ENCODE data around the gene PEX11A.

GRCh38 chr15:89666184-89666857 lies 24.2 kb downstream of the PEX11A start:
- TF ChIP-seq EZH2 (IDR thresholded peaks at IDR 0.05) (no peak), EZH2phosphoT487 (IDR thresholded peaks at IDR 0.05) (no peak)
- TF ChIP-seq, protein P1, sequence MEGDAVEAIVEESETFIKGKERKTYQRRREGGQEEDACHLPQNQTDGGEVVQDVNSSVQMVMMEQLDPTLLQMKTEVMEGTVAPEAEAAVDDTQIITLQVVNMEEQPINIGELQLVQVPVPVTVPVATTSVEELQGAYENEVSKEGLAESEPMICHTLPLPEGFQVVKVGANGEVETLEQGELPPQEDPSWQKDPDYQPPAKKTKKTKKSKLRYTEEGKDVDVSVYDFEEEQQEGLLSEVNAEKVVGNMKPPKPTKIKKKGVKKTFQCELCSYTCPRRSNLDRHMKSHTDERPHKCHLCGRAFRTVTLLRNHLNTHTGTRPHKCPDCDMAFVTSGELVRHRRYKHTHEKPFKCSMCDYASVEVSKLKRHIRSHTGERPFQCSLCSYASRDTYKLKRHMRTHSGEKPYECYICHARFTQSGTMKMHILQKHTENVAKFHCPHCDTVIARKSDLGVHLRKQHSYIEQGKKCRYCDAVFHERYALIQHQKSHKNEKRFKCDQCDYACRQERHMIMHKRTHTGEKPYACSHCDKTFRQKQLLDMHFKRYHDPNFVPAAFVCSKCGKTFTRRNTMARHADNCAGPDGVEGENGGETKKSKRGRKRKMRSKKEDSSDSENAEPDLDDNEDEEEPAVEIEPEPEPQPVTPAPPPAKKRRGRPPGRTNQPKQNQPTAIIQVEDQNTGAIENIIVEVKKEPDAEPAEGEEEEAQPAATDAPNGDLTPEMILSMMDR (IDR thresholded peaks at IDR 0.05) = no peak
